Heart left ventricle (tissue), 13 donors: ENCODE measurements around the gene DNAJC10.

Experiments used
- POLR2A ChIP-seq, 2 donors: fragments of 450-650 bp; IDR thresholded peaks; one replicate each; pipeline ENCODE4 v1.6.1; 2017; ENCODE audit warnings: antibody characterized with exemption in 2 of 2, mild to moderate bottlenecking in 2 of 2, moderate library complexity in 2 of 2
- TF ChIP-seq, protein P1 (sequence below), 12 donors: fragments of 200-600 bp; sonication (generic) in 4 of 12; IDR thresholded peaks; one replicate each; pipeline versions ENCODE4 v1.5.0 to v1.8.0; 2018 to 2022; ENCODE audit warnings: antibody characterized with exemption in 12 of 12, mild to moderate bottlenecking in 5 of 12
- donor health status: ischemic (EF 13 %, LVEDD 7.1; RV severe dilation, severe dysfunction).
- donor health status: DM: no; HTN: yes; CAD: no.
- donor health status: DM: no; HTN: no; CAD: no.
- donor health status: ischemic (EF 25% LVEDD 6.9; RV normal size, moderate dysfunction).
- donor health status: ischemic (EF 25% LVEDD 5.7; RV mildly dilated, moderate dysfunction).
- donor health status: ischemic (EF 35%, LVEDD 5.7; RV mildly dilated, moderate dysfunction).
- donor health status: nonischemic (EF 11% LVEDD 7.7; RV severe dilation, severe dysfunction).
- donor health status: DM: yes; HTN: yes; CAD: no.
- donor health status: PGD.
- donor health status: ischemic (EF 29% LVEDD 5.4; RV normal size, mild dysfunction).
- donor health status: nonischemic (EF 23%, LVEDD 6.1; RV moderate dilation, normal function).

DNA sequence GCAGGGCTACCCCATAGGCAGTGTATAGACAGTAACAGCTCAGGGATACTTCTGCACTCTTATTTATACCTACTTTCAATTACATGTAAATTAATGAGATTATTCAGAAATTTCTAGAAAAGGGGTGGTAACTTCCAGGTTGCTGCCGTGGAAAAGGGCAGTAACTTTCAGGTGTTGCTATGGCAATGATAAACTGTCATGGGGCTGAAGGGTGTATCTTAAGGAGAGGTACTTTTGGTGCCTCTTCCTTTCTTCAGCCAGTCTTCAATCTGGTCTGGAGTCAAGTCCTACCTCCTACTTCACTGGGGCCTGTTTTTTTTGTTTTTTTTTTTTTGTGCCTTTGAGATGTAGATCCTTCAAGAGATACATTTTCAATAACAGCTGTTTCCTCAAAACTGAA, 35.2 kb upstream of the DNAJC10 start:
- TF ChIP-seq POLR2A (IDR thresholded peaks at IDR 0.05) = no peak
- TF ChIP-seq, protein P1, sequence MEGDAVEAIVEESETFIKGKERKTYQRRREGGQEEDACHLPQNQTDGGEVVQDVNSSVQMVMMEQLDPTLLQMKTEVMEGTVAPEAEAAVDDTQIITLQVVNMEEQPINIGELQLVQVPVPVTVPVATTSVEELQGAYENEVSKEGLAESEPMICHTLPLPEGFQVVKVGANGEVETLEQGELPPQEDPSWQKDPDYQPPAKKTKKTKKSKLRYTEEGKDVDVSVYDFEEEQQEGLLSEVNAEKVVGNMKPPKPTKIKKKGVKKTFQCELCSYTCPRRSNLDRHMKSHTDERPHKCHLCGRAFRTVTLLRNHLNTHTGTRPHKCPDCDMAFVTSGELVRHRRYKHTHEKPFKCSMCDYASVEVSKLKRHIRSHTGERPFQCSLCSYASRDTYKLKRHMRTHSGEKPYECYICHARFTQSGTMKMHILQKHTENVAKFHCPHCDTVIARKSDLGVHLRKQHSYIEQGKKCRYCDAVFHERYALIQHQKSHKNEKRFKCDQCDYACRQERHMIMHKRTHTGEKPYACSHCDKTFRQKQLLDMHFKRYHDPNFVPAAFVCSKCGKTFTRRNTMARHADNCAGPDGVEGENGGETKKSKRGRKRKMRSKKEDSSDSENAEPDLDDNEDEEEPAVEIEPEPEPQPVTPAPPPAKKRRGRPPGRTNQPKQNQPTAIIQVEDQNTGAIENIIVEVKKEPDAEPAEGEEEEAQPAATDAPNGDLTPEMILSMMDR (IDR thresholded peaks at IDR 0.05) = no peak
